GM12865 (cell line): Measurements from ENCODE around the gene SLC35F1.

ENCODE experiments used
- DNase-seq: peaks from one replicate; pipeline ENCODE4 v3.0.0; 2010; ENCODE audit warnings: low read depth
- H3K4me3 ChIP-seq: 2 replicates; pipeline ENCODE4 v1.5.1; 2011; ENCODE audit warnings: mild to moderate bottlenecking, low read depth, low read length, control low read depth
- CTCF ChIP-seq: IDR thresholded peaks from 2 replicates; pipeline ENCODE4 v1.5.1; 2011; ENCODE audit warnings: low read length, control low read depth, low read depth, inconsistent platforms; ENCODE audit not compliant: insufficient read depth; ENCODE audit errors: missing control alignments

The SLC35F1 gene

DNA sequence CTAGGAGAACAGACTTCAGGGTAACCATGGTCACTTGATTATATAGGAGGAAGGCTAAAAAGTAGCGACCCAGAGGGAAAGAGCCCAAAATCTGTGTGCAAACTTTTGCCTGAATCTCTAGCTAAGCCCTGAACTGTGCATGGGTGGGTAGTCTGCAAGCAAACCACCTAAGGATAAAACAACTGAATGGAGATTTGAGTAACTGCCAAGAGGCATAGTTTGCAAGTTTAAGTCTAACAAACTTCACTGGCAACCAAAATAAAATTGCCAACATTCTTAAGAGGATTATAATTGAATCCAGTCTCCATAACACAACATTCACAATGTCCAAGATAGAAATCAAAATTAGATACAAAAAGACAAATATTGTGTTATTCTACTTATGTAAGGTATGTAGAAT is 449.0 kb downstream of the SLC35F1 start:
- no peak for TF ChIP-seq CTCF
- no peak for DNase-seq
- no peak overlapping the region for H3K4me3 ChIP-seq

DNA sequence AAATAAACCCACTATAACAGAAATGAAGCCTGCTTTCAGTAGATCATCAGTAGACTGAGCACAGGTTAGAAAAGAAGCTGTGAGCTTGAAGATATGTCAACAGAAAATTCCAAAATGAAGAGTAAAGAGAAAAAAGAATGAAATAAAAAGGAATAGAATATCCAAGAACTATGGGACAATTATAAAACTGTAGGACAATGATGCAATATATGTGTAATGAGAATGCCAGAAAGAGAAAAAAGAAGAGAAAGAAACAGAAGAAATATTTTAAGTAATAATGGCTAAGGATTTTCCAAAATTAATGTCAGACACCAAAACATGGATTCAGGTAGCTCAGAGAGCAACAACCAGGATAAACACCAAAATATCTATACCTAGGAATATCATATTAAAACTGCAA is 449.6 kb downstream of the SLC35F1 start:
- no peak overlapping the region for H3K4me3 ChIP-seq
- no peak for TF ChIP-seq CTCF
- DNase-seq = no peak
